Measurements from ENCODE around the gene TMEM81. TPM values are rescaled to one million over a fixed set of nuclear protein-coding genes. Genes with fewer than 3 reads are reported as not detected.

The TMEM81 gene
- total and polyA plus RNA-seq, 10 of the 15 experiments (the other 5 are each of a cell fraction or from before 2014, with no cell fraction given), result 0.62 to 2.2 (median 1.1) TPM

DNA sequence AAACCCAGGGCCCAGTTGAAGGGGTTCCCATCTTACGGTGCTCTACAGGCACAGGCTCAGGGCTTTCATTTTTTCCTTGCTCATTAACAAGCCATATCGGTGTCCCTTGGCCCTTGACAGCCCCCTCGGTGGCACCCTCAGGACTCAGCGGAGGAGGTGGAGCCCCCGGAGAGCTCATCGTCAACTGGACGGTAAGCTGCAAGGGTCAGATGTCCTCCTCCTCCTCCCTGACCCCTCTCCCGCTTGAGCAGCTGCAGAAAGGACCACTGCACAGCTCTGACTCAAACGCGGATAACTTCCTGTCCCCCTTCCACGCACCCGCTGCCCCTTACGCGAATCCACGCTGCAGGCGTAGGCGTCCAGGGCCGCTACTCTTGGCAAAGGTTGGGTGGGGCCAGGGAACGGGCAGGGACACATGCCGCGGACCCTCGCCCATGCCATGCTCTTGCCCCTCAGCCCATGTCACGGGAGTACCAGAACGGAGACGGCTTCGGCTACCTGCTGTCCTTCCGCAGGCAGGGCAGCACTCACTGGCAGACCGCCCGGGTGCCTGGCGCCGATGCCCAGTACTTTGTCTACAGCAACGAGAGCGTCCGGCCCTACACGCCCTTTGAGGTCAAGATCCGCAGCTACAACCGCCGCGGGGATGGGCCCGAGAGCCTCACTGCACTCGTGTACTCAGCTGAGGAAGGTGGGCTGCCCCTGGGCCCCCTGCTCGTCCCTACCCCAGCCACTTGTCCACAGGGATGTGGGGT is 14.7 kb downstream of the TMEM81 start:
- H4K20me1 ChIP-seq (ENCODE audit: control insufficient read depth, insufficient read depth), result no peaks in the 10 kb centered on the region
- H3K4me2 ChIP-seq (ENCODE audit: control insufficient read depth, insufficient read depth), result no peak overlapping the region
- H3K4me1 ChIP-seq (ENCODE audit: control insufficient read depth, insufficient read depth, low read length), result no peaks in the 10 kb centered on the region
- RAD21 ChIA-PET (ENCODE audit: unreplicated experiment), result interaction anchor here (0.8 kb wide), 1 partner anchor 123 kb away, joined by 3 read pairs; no protein-coding TSS in a partner anchor
- POLR2A ChIA-PET, result interaction anchor here (0.6 kb wide), 1 partner anchor 631 kb away, joined by 3 read pairs; no protein-coding TSS in a partner anchor
- intact Hi-C loops (cut with micrococcal nuclease; ENCODE audit: unreplicated experiment) (no loop called here), in situ Hi-C loops (cut with MboI) (no loop called here)
- no peak for FAIRE-seq
- H3K9me3 ChIP-seq (replicated peaks; ENCODE audit: control insufficient read depth, insufficient read depth, low read length), result no peaks in the 10 kb centered on the region
- H3K27ac ChIP-seq (ENCODE audit: control insufficient read depth, insufficient read depth), result no peak overlapping the region
- no peaks in the 10 kb centered on the region for H3K79me2 ChIP-seq (ENCODE audit: control insufficient read depth, insufficient read depth, low read length)
- no peak for ATAC-seq
- CTCF ChIA-PET, result interaction anchor here (0.5 to 1.1 kb wide), 3 partner anchors 8 to 72 kb away, joined by 3 to 5 read pairs (median 3); no protein-coding TSS in a partner anchor
- no peak overlapping the region for H3K4me3 ChIP-seq
- TF ChIP-seq TBL1XR1 (IDR thresholded peaks at IDR 0.05; ENCODE audit: low read depth, low read length) (no peak), GATAD2B (conservative IDR thresholded peaks at IDR 0.05; ENCODE audit: low read depth) (no peak), STAT1 (conservative IDR thresholded peaks at IDR 0.05) (no peak), HCFC1 (IDR thresholded peaks at IDR 0.05; ENCODE audit: low read length) (no peak), CREB1 (IDR thresholded peaks at IDR 0.05; ENCODE audit: low read depth) (no peak), TCF3 (IDR thresholded peaks at IDR 0.05; ENCODE audit: borderline replicate concordance, insufficient read depth, low read depth, low read length) (no peak), RCOR1 (conservative IDR thresholded peaks at IDR 0.05; ENCODE audit: low read depth, low read length) (no peak), SPI1 (IDR thresholded peaks at IDR 0.05; ENCODE audit: borderline replicate concordance, insufficient read depth, low read depth, low read length) (no peak), KLF5 (IDR thresholded peaks at IDR 0.05; ENCODE audit: partially characterized antibody) (no peak), NRF1 (conservative IDR thresholded peaks at IDR 0.05; ENCODE audit: low read depth, low read length) (no peak), NBN (IDR thresholded peaks at IDR 0.05) (no peak), YY1 (IDR thresholded peaks at IDR 0.05; ENCODE audit: low read depth, low read length) (no peak), SREBF2 (IDR thresholded peaks at IDR 0.05; ENCODE audit: low read length) (no peak), TCF7 (IDR thresholded peaks at IDR 0.05; ENCODE audit: borderline replicate concordance) (no peak), YBX1 (IDR thresholded peaks at IDR 0.05) (no peak), CBFB (IDR thresholded peaks at IDR 0.05; ENCODE audit: low read depth) (no peak), NFYA (IDR thresholded peaks at IDR 0.05; ENCODE audit: borderline replicate concordance, low read depth, low read length) (no peak)
- TF ChIP-seq, protein P1, sequence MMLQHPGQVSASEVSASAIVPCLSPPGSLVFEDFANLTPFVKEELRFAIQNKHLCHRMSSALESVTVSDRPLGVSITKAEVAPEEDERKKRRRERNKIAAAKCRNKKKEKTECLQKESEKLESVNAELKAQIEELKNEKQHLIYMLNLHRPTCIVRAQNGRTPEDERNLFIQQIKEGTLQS (IDR thresholded peaks at IDR 0.05; ENCODE audit: borderline replicate concordance, extremely low read depth, low read depth, low read length), result no peak
- TF ChIP-seq, protein P2, sequence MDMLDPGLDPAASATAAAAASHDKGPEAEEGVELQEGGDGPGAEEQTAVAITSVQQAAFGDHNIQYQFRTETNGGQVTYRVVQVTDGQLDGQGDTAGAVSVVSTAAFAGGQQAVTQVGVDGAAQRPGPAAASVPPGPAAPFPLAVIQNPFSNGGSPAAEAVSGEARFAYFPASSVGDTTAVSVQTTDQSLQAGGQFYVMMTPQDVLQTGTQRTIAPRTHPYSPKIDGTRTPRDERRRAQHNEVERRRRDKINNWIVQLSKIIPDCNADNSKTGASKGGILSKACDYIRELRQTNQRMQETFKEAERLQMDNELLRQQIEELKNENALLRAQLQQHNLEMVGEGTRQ (IDR thresholded peaks at IDR 0.05; ENCODE audit: borderline replicate concordance, low read depth, low read length), result no peak
- TF ChIP-seq, protein P3, sequence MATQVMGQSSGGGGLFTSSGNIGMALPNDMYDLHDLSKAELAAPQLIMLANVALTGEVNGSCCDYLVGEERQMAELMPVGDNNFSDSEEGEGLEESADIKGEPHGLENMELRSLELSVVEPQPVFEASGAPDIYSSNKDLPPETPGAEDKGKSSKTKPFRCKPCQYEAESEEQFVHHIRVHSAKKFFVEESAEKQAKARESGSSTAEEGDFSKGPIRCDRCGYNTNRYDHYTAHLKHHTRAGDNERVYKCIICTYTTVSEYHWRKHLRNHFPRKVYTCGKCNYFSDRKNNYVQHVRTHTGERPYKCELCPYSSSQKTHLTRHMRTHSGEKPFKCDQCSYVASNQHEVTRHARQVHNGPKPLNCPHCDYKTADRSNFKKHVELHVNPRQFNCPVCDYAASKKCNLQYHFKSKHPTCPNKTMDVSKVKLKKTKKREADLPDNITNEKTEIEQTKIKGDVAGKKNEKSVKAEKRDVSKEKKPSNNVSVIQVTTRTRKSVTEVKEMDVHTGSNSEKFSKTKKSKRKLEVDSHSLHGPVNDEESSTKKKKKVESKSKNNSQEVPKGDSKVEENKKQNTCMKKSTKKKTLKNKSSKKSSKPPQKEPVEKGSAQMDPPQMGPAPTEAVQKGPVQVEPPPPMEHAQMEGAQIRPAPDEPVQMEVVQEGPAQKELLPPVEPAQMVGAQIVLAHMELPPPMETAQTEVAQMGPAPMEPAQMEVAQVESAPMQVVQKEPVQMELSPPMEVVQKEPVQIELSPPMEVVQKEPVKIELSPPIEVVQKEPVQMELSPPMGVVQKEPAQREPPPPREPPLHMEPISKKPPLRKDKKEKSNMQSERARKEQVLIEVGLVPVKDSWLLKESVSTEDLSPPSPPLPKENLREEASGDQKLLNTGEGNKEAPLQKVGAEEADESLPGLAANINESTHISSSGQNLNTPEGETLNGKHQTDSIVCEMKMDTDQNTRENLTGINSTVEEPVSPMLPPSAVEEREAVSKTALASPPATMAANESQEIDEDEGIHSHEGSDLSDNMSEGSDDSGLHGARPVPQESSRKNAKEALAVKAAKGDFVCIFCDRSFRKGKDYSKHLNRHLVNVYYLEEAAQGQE (IDR thresholded peaks at IDR 0.05; ENCODE audit: low read depth, low read length), result no peak
- no peak overlapping the region for H2AFZ ChIP-seq (ENCODE audit: control insufficient read depth, low read depth, low read length)
- SMC1A ChIA-PET (ENCODE audit: uncharacterized antibody, unreplicated experiment), result interaction anchor here (1.1 to 1.7 kb wide), 2 partner anchors 93 to 186 kb away, joined by 3 to 5 read pairs; no protein-coding TSS in a partner anchor
- H3K36me3 ChIP-seq (ENCODE audit: control insufficient read depth in 2 of 2, insufficient read depth in 2 of 2, low read length in 1 of 2), result no peaks in the 10 kb centered on the region
- no TSS peak for BruUV-seq (replicated peaks)
- WGBS (ENCODE audit: insufficient coverage, insufficient replicate concordance, low lambda C conversion rate, missing lambda C conversion rate), result 54% methylated on average over 42 of the region's 42 CpGs
- DNase-seq (ENCODE audit: low read depth, low spot score), result no peak
- no peaks in the 10 kb centered on the region for H3K27me3 ChIP-seq (replicated peaks in 1 of 2; ENCODE audit: control insufficient read depth in 2 of 2, insufficient read depth in 2 of 2, low read length in 1 of 2)
- no peak overlapping the region for H3K9ac ChIP-seq (ENCODE audit: control insufficient read depth, insufficient read depth, low read length)

Data from GM12878 (cell line).